Fibroblast of skin of left quadriceps (primary cell): ENCODE measurements around the gene WFIKKN2.
"Not testable (repeated sequence)": the region's sequence is repeated elsewhere in the genome, so short reads cannot be mapped to it uniquely, and the experiment has no call there.

Experiments
- DNase-seq, 2 experiments: peaks; one replicate each; pipeline ENCODE4 v3.0.0-alpha.2; 2013; ENCODE audit warnings: low read depth in 2 of 2

Gene WFIKKN2, protein sequence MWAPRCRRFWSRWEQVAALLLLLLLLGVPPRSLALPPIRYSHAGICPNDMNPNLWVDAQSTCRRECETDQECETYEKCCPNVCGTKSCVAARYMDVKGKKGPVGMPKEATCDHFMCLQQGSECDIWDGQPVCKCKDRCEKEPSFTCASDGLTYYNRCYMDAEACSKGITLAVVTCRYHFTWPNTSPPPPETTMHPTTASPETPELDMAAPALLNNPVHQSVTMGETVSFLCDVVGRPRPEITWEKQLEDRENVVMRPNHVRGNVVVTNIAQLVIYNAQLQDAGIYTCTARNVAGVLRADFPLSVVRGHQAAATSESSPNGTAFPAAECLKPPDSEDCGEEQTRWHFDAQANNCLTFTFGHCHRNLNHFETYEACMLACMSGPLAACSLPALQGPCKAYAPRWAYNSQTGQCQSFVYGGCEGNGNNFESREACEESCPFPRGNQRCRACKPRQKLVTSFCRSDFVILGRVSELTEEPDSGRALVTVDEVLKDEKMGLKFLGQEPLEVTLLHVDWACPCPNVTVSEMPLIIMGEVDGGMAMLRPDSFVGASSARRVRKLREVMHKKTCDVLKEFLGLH

DNA sequence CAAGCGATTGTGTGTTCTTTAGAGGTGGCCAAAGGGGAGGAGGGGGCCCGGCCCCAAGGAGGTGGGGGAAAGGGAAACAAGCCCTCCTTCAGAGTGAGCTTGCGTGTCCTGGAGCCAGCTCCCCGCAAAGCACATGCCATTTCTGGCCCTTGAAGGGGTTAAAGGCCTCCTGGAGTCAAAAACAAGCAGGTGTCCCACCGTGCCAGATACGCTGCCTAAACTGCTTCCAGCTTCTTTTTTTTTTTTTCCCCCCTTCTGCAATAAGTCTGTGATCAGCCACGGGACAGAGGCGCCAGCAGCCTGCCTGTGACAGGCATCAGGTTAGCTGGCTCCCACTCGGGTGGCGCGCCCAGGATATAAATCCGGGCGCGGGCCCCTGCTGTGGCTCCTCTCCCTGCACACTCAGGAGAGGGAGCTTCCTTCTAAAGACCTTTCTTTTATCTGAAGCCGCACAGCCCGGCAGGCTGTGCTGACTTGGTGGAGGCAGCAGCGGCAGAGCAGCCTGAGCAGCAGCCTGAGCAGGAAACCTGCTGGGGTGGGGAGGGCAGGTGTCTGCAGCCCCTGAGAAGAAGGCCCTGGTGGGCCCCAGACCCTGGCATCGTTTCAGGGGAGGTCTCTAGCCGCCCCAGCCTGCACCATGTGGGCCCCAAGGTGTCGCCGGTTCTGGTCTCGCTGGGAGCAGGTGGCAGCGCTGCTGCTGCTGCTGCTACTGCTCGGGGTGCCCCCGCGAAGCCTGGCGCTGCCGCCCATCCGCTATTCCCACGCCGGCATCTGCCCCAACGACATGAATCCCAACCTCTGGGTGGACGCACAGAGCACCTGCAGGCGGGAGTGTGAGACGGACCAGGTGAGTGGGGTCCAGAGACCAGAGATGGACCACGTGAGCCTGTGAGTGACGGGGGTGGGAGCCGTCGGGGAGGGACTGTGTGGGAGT is at the start of gene WFIKKN2:
Gene WFIKKN2, plus strand, starts transcription at position 286 of the 934 bp plus-strand sequence. Its CDS starts 352 bp downstream, at position 638.
- no peak for DNase-seq

DNA sequence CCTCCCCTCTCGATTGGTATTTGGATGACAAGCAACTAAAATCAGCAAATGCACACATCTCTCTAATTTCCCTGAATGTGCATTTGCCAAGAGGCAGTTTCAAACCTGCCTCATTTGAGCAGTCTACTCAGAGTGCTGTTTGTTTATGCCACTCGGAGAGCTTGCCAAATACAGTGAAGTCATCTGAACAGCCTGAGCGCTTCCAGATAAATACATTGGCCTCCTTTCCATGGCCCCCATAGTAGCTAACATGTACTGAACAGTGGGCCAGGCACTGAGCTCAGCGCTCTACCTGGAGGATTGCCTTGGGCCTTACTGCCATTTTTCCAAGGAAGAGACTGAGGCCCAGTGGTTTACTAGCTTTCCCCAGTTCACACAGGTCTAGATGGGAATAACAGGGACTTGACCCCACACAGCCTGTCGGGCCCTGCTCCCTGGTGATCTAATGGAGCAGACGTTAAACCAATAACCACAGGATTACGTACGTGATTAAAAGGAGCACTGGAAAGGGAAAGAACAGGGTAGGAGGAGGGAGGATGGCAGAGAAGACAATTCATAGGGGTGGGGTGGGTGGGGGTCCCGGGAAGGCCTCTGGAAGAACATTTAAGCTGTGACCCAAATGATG is 49.3 kb upstream of the WFIKKN2 start:
- DNase-seq = peak; percentile 2 to 4

DNA sequence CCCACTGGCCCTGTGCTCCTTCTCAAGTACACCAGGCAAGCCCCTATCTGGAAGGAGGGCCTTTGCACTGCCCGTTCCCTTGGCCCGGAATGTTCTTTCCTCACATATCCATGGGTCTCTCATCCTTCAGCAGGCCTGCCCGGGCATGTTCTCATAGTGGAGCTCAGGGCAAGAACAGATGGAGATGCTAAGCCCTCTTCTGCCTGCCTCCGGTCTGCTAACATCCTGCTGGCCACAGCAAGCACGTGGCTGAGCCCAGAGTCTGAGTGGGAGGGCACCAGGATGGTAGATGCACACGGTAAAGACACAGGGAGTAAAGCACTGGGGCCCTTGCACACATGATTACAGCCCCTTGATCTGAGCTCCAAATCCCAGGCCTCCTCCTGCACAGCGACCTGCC is 48.3 kb upstream of the WFIKKN2 start:
- DNase-seq = no peak

DNA sequence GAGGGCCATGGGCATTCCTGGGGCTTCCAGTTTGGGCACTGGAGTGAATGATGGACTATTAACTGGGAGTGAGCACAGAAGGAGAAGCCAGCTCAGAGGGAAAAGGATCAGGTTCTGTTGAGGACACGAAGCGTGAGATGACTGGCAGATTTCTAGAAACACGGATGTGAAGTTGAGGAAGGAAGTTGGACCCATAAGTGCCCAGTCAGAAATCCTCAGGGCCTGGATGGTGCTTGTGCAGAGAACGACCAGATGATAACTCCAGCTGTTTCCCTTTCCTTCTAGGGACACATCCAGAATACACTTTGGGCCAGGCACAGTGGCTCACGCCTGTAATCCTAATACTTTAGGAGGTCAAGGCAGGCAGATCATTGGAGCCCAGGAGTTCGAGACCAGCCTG is 44.8 kb upstream of the WFIKKN2 start:
- no peak for DNase-seq

DNA sequence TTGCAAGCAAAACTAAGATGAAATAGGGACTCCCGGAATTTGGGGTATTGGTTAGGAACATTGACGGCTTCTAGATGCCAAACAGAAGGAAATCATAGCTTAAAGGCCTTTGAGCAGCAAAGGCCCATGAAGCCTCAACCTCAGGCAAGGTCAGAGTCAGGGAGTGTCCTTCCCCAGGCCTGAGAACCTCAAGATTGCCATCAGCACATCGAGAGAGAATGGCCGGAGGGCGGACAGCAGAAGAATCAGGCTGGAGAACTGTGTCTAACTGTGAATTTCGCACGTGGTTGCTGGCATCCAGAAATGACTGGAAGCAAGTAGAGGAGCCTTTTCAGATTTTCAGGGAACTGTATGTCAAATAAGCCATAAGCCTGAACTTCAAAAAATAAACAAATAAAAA is 43.3 kb upstream of the WFIKKN2 start:
- DNase-seq = no peak

DNA sequence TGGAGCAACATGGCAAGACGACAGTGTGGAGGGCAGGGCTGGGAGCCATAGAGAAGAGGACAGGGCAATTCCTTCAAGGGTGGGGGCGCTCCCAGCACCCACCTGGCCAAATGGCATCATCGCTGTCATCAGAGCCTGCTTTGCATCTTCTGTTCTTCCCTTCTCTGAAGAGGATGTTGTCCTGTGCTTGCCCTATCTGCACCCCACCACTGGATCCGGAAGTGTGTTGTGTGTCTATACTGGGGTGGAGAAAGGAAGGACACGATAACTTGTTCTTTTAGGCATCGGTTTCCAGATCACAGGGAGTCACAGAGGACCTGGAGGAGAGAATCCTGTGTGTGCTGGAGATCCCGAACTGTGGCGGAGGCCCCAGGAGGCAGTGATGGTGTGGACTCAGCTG is 42.4 kb upstream of the WFIKKN2 start:
- no peak for DNase-seq

DNA sequence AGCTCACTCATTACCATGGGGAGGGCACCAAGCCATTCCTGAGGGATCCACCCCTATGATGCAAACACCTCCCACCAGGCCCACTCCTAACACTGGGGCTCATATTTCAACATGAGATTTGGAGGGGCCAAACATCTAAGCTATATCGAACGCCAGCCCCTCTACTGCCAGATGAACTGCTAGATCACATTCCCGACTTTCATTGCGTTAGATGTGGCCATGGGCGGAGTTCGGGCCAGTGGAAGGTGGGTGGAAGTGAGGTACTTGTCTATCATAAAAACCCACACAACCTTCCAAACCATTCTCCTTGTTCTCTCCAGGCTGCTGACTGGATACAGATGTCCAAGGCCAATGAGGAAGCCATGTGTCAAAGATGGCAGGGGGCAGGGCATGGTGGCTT is 41.0 kb upstream of the WFIKKN2 start:
- DNase-seq = no peak

DNA sequence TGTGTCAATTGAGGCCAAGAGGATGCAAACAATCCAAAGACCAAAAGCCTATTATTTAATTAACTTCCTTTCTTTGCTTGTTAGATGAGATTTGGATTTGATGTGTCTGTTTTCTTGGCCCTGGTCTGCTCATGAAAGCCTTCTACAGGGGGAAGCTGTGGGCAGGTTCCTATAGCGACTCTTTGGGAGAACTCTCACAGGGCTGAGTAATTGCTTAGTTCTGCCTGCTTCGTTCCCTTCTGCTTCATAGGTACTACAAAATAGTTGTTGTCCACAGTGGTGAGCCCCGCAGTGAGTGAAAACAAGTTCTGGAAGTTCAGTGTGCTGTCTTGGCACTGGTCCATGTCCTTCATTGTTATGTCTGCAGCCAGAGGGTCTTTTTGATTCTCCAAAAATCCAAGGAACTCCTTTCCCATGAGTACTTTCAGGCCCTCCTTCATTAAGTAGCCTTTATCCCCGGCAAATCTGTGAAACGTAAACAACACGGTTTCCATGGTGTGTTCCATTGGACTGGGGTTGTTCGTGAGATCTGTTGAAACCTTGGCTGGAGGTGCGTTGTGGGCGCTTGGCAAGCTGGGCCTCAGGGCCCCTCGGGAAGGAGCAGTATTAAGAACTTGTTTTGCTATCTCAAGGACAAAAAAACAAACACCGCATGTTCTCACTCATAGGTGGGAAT is 38.1 kb upstream of the WFIKKN2 start:
- no peak for DNase-seq

DNA sequence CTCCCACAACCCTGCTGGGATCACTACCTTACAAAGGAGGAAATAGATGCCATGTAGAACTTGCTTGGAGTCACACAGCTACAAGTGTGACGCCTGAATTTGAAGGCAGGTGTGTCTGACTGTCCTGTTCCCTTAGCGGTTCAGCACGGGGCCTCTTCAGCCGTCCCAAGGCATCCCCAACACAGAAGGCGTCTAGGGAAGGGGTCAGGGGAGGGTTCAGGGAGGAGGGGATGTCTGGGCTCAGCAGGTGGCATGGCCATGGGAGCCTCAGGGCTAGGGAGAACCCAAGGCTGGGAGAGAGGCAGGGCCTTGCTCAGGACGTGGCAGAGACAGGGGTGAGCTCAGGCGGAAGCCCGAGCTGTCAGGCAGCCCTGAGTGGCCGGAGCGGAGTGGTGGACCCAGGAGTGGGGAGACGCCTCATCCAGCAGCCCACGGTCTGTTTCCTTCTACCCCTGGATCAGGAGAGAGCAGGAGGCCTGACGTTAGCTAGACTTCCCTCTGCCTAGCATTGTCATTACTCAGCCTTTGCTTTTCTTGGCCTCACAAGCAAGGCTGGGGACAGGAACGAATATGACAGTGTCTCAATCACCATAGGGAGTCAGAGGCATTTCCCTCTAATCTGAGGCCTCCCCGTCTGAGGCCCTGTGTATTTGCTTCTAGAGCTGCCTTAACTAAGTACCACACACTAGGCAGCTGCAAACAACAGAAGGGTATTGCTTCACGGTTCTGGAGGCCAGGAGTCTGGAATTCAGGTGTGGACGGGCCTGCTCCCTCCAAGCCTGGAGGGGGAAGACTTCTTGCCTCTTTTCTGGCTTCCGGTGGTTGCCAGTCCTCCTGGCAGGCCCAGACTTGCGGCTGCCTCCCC is 36.7 kb upstream of the WFIKKN2 start:
- DNase-seq = no peak

DNA sequence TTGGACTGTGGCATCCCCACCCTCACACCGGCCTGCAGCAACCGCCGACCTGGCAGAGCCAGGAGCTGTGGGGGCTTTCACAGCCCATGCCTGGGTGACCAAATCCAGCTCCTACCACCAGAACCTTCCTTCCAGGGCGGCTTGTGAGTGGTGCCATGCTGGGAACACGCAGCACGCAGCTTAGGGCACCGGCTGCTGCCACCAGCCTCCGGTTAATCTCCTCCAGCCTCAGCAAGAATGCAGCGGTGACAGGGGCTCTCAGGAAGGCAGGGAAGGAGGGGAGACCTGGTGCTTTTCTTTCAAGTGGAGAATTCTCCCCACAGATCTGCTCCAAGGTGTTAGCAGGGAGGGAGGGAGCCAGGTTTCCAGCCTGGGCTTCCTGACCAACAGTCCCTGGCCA is 35.8 kb upstream of the WFIKKN2 start:
- DNase-seq = no peak

DNA sequence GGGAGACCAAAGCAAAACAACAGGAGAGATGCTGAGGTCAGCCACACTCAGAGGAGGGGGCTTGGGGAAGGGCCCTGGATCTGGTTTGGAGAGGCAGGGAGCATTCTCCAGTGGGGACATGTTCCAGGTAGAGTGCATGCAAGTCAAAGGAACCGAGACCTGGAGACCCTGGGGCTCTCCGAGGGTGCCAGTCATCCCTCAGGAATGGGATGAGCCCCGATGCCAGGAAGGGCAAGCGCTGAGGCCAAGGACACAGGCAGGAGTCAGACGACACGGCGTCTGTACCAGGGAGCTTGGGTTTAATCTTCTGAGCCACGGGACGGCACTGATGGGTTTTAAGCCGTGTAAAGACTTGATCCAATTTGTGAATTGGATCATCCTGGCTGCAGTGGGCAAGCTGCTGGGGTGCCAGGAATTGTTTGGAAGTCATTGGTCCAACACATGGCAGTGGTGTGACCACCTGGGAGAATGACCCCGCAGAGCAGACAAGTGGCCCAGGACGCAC is 35.1 kb upstream of the WFIKKN2 start:
- DNase-seq = no peak

DNA sequence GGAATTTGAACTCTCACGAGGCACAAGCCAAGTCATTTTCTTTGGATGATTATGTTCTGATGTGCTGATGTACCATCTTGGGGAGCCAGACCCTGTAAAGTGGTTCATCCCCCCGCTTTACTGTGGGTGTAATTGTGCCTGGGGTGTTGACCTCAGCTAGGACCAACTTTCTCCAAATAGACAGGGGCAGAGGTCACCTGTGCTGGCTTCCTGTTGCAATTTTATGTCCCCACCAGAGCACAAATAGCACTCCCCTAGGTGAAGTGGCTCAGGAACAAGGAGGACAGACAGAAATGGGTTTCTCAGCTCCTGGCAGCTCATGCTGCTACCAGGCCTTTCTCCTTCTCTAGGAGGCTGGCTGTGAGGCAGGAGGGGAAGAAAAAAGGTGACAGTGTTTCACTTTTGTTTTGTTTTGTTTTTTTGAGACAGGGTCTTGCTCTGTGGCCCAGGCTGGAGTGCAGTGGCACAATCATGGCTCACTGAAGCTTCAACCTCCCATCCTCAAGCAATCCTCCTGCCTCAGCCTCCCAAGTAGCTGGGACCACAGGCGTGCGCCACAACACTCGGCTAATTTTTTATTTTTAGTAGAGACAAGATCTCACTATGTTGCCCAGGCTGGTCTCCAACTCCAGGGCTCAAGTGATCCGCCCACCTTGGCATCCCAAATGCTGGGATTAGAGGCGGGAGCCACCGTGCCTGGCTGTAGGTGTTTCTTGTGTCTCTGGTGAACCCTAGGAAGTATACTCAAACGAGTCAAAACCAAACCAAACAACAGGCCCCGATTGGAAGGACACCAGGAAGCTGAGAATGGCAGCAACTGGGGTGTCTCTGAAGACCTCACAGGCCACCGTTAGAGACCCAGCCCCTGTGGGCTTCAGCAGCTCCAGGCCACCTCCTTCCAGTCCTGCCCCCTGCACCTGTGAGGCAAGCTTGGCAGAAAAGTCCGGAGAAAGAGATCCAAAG is 32.5 kb upstream of the WFIKKN2 start:
- DNase-seq = no peak

DNA sequence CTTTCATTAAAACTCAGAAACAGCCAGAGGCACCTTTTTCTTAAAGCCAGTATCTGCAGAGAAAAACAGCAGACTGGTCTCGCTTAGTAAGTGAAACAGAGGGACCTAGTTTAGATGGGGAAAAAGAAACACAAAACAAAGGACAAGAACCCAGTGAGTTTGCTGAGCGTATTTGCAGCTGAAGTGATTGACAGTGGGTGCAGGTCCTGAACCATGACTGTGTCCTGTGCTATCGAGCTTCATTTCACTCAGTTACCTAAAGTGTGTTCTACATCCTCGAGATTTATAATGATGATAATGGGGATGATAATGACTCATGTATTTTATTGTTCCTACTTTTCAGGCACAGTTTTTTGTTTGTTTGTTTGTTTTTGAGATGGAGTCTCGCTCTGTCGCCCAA is 31.7 kb upstream of the WFIKKN2 start:
- no peak for DNase-seq

DNA sequence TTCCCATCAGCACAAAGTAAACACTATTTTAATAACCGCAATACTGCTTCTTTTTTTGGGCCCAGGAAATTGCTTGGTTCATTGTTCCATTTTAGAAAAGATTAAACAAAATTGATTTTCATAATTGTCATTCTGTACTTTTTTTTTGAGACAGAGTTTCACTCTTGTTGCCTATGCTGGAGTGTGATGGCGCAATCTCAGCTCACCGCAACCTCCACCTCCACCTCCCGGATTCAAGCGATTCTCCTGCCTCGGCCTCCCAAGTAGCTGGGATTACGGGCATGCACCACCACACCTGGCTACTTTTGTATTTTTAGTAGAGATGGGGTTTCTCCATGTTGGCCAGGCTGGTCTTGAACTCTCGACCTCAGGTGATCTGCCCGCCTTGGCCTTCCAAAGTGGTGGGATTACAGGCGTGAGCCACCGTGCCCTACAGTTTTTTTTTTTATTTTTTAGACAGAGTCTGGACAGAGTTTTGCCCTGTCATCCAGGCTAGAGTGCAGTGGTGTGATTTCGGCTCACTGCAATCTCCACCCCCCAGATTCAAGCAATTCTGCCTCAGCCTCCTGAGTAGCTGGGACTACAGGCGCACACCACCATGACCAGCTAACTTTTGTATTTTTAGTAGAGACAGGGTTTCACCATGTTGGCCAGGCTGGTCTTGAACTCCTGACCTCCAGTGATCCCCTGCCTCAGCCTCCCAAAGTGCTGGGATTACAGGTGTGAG is 30.5 kb upstream of the WFIKKN2 start:
- DNase-seq = not testable (repeated sequence)

DNA sequence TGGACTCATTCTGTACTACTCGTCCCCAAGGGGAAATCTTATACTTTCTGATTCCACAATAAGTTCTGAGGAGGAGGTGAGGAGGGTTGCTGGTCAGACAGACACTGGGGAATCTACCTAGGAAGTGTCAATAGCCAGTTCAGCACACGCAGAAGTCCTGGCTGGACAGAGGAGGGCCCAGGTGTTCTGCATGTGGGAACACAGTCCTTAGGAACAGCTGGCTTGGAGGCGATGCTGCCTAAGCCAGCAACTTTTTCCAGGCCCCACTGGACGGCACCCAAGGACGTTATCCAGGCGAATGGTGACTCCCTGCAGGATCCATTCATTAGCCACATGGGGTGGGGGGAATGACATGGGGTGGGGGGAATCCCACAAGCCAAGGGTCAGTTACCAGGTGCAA is 29.9 kb upstream of the WFIKKN2 start:
- DNase-seq = no peak

DNA sequence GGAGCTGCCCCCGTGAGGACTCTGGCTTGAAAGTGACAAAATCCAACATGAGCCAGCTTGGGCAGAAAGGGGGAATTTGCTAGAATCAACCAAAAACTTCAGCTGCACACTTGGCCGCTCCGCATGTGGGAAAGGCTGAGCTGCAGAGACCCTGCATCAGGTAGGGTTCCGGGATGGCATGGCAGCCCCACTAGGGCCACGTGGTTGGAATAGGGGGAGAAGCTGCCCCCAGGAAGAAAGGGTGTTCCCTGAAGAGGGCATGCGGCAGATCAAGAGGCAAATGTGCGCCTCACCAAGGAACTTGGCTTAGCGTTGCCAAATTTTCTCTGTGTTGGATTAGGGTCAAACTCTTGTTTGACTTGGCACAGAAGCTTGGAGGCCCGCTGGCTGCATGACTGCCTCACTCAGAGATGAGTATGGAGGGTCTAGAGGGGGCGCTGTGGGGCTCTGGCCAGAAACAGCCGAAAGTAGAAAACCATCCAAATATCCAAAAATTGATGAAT is 29.2 kb upstream of the WFIKKN2 start:
- no peak for DNase-seq

DNA sequence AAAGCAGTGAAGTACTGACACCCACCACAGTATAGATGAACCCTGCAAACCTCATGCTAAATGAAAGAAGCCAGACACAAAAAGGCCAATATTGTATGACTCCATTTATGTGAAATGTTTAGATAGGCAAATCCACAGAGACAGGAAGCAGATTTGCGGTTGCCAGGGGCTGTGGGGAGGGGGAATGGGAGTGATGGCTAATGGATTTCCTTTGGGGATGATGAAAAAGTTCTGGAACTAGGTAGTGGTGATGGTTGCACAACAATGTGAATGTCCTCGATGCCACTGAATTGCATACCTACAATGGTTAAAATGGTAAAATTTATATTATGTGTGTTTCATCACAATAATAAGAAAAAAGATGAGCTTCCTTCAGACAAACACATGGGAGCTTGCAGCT is 28.4 kb upstream of the WFIKKN2 start:
- no peak for DNase-seq

DNA sequence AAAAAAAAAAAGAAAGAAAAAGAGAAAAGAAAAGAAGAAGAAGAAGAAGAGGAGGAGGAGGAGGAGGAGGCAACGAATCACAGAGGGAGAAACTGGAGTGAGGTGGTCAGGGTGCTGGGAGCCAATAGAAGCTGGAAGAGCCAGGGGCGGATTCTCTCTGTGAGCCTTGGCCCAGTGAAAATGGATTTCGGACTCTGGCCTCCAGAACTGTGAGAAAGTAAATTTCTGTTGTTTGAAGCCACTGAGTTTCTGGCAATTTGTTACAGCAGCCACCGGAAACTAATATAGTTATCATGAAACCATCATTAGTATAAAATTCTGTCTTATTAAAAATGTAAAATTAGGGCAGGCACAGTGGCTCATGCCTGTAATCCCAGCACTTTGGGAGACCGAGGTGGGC is 27.7 kb upstream of the WFIKKN2 start:
- no peak for DNase-seq
